ENCODE results near the gene AKAP12. TPM values are rescaled to one million over a fixed set of nuclear protein-coding genes. Genes with fewer than 3 reads are reported as not detected.
"Not testable (repeated sequence)": the region's sequence is repeated elsewhere in the genome, so short reads cannot be mapped to it uniquely, and the experiment has no call there.

The AKAP12 gene
- total RNA-seq, 1 donor from 2014 or later, result 46.6 TPM

- Mint-ChIP-seq H3K27me3 (ENCODE audit: low read depth) (no peaks in the 10 kb centered on the region), H3K4me1 (peaks cover 22% of the 10 kb centered on the region), H3K36me3 (ENCODE audit: low read depth) (no peaks in the 10 kb centered on the region), H3K4me3 (no peak overlapping the region), H3K27ac (ENCODE audit: unreplicated experiment) (no peak overlapping the region), H3K9me3 (no peaks in the 10 kb centered on the region)
- no peak for DNase-seq (ENCODE audit: low read depth, low spot score)
- no peak for TF ChIP-seq CTCF (conservative IDR thresholded peaks at IDR 0.05)
These were observed 70.5 kb downstream of the AKAP12 start for GRCh38 chr6:151310279-151310678.

GRCh38 chr6:151310852-151311767 is 71.3 kb downstream of the AKAP12 start:
- DNase-seq (ENCODE audit: low read depth, low spot score), result no peak
- Mint-ChIP-seq H3K4me3 (no peak overlapping the region), H3K36me3 (ENCODE audit: low read depth) (peaks cover 3% of the 10 kb centered on the region), H3K27me3 (ENCODE audit: low read depth) (no peaks in the 10 kb centered on the region), H3K4me1 (peaks cover 17% of the 10 kb centered on the region), H3K27ac (ENCODE audit: unreplicated experiment) (no peak overlapping the region), H3K9me3 (peaks cover 2% of the 10 kb centered on the region)
- no peak for TF ChIP-seq CTCF (conservative IDR thresholded peaks at IDR 0.05)

- peaks cover 3% of the 10 kb centered on the region for H3K36me3 Mint-ChIP-seq (ENCODE audit: low read depth)
- H3K9me3 Mint-ChIP-seq, result peaks cover 2% of the 10 kb centered on the region
- no peak overlapping the region for H3K4me3 Mint-ChIP-seq
- DNase-seq (ENCODE audit: low read depth, low spot score), result no peak
- no peaks in the 10 kb centered on the region for H3K27me3 Mint-ChIP-seq (ENCODE audit: low read depth)
- no peak overlapping the region for H3K27ac Mint-ChIP-seq (ENCODE audit: unreplicated experiment)
- TF ChIP-seq CTCF (conservative IDR thresholded peaks at IDR 0.05), result no peak
- H3K4me1 Mint-ChIP-seq, result peaks cover 17% of the 10 kb centered on the region
These were observed 73.3 kb downstream of the AKAP12 start for GRCh38 chr6:151313066-151313491.

- Mint-ChIP-seq H3K27ac (ENCODE audit: unreplicated experiment) (peak overlapping the region; percentile 93), H3K4me1 (peaks cover 17% of the 10 kb centered on the region)
- H3K36me3 Mint-ChIP-seq (ENCODE audit: low read depth); DNase-seq (ENCODE audit: low read depth, low spot score); H3K9me3 Mint-ChIP-seq; H3K4me3 Mint-ChIP-seq; H3K27me3 Mint-ChIP-seq (ENCODE audit: low read depth): not testable (repeated sequence)
These were observed 75.9 kb downstream of the AKAP12 start for GRCh38 chr6:151315661-151316060.

GRCh38 chr6:151317103-151317994 is 77.6 kb downstream of the AKAP12 start:
- Mint-ChIP-seq H3K4me1 (peaks cover 11% of the 10 kb centered on the region), H3K36me3 (ENCODE audit: low read depth) (peaks cover 9% of the 10 kb centered on the region), H3K27me3 (ENCODE audit: low read depth) (no peaks in the 10 kb centered on the region), H3K4me3 (no peak overlapping the region), H3K9me3 (peaks cover 2% of the 10 kb centered on the region), H3K27ac (ENCODE audit: unreplicated experiment) (no peak overlapping the region)
- no peak for DNase-seq (ENCODE audit: low read depth, low spot score)
- no peak for TF ChIP-seq CTCF (conservative IDR thresholded peaks at IDR 0.05)

Measured in neural crest cell (in vitro differentiated cells).